Lower leg skin (tissue), 3 donors: Measurements from ENCODE around the gene YOD1.

ENCODE experiments used
- POLR2A ChIP-seq, 2 donors: fragments of 450-650 bp; IDR thresholded peaks; one replicate each; pipeline ENCODE4 v1.6.1; 2016 to 2017; ENCODE audit warnings: antibody characterized with exemption in 2 of 2, mild to moderate bottlenecking in 1 of 2, moderate library complexity in 1 of 2
- TF ChIP-seq, protein P1 (sequence below), 3 donors: fragments of 450-650 bp; IDR thresholded peaks; one replicate each; pipeline ENCODE4 v1.5.1; 2016; ENCODE audit warnings: antibody characterized with exemption in 3 of 3, mild to moderate bottlenecking in 3 of 3, moderate library complexity in 2 of 3

DNA sequence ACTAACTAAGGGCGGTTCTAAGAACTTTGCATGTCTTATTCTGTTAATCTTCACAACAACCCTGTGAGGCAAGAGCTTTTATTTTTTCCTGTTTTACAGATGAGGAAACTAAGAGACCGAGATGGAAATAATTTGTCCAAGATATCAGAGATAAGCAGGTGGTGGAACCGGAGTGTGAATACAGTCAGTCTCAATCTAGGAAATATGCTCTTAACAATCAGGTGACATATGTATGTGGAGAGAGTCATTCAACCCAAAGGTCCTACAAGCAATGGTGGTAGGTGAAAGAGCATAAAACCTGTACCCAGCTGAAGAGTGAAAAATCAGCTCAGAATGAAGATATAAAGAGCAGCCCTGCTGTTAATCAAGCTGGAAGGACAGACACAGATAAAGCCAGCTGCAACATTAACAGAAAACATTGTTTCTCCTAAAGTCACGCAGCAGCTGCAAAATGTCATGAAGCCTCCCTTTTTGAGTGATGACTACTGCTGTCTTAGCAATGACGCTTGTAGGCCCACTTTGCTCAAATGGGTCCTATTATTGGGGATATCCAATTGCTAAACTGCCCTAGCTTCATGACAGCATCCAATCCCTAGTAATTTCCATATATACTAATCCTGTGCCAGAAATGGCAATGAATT, 50.2 kb downstream of the YOD1 start:
- TF ChIP-seq, protein P1, sequence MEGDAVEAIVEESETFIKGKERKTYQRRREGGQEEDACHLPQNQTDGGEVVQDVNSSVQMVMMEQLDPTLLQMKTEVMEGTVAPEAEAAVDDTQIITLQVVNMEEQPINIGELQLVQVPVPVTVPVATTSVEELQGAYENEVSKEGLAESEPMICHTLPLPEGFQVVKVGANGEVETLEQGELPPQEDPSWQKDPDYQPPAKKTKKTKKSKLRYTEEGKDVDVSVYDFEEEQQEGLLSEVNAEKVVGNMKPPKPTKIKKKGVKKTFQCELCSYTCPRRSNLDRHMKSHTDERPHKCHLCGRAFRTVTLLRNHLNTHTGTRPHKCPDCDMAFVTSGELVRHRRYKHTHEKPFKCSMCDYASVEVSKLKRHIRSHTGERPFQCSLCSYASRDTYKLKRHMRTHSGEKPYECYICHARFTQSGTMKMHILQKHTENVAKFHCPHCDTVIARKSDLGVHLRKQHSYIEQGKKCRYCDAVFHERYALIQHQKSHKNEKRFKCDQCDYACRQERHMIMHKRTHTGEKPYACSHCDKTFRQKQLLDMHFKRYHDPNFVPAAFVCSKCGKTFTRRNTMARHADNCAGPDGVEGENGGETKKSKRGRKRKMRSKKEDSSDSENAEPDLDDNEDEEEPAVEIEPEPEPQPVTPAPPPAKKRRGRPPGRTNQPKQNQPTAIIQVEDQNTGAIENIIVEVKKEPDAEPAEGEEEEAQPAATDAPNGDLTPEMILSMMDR (IDR thresholded peaks at IDR 0.05) = no peak
- no peak for TF ChIP-seq POLR2A (IDR thresholded peaks at IDR 0.05)
